Pancreas (tissue), 10 donors: ENCODE results near the gene NAA35. TPM values are rescaled to one million over a fixed set of nuclear protein-coding genes. Genes with fewer than 3 reads are reported as not detected.
A peak's percentile ranks its signal among the peaks of the same experiment; 100 is the strongest.

Source experiments
- ATAC-seq, 4 donors: fragments of 200-7000 bp; cut with Tn5 transposase; one replicate each; pipeline versions ENCODE4 v1.8.0 to v1.9.1; 2020; ENCODE audit warnings: mild to moderate bottlenecking in 4 of 4, moderate library complexity in 4 of 4
- DNase-seq, 6 donors: peaks; one replicate each; pipeline ENCODE4 v3.0.0-alpha.2; 2020
- FAIRE-seq: peaks from 2 replicates; lab custom pipeline; 2012; peaks lifted over from hg19 to GRCh38; lab: Jason Lieb, UNC
- H3K27ac ChIP-seq, 4 donors: fragments of 200-600 bp; sonication (generic); 1 replicate in 3 of 4; 2 replicates in 1 of 4; pipeline versions ENCODE4 v1.5.0 to v1.8.0; 2020
- H3K27me3 ChIP-seq, 4 donors: fragments of 200-600 bp; one replicate each; pipeline ENCODE4 v1.8.0; 2021
- H3K36me3 ChIP-seq, 3 donors: fragments of 200-600 bp; sonication (generic) in 1 of 3; one replicate each; pipeline versions ENCODE4 v1.5.0 to v1.8.0; 2020 to 2021
- H3K4me1 ChIP-seq, 3 donors: fragments of 200-600 bp; one replicate each; pipeline ENCODE4 v1.8.0; 2021
- H3K4me3 ChIP-seq, 4 donors: fragments of 200-600 bp; sonication (generic) in 2 of 4; one replicate each; pipeline versions ENCODE4 v1.5.0 to v1.8.0; 2020 to 2021
- H3K9me3 ChIP-seq, 4 donors: fragments of 200-600 bp; one replicate each; pipeline ENCODE4 v1.8.0; 2021
- WGBS, 2 donors: extraction: QIAGEN DNeasy Blood & Tissue Kit; methylation state at CpG; one replicate each; pipeline ENCODE4 v1.1.7; 2013; 5-methylcytosine and 5-hydroxymethylcytosine counted together
- intact Hi-C, 3 donors: fragments of 100-400 bp; cut with DNase I; formaldehyde crosslinking; loops; one replicate each; pipeline versions ENCODE4 v1.11.1 to v1.14.2; 2022
- polyA plus RNA-seq, 2 donors: library from polyadenylated mRNA; stranded (reverse); fragments of 200-250 nt; gene quantifications; one replicate each; pipeline ENCODE4 v1.2.3, GENCODE V29; 2013
- total RNA-seq, 6 donors: library from RNA; stranded (reverse); fragmentation: NEBNext Ultra II Directional in 4 of 6; extraction: Animal tissue kit (Norgen Biotek cat#: 25700) in 4 of 6; gene quantifications; one replicate each; pipeline versions ENCODE4 v1.2.1 to v1.2.4, GENCODE V29; 2021 to 2023
- TF ChIP-seq, protein P1 (sequence below), 4 donors: fragments of 200-600 bp; sonication (generic) in 3 of 4; IDR thresholded peaks; one replicate each; pipeline versions ENCODE4 v1.5.0 to v1.8.0; 2021; ENCODE audit warnings: antibody characterized with exemption in 4 of 4
- donor health status: healthy with polysubstance abuse.
- donor health status: DM: no; HTN: no; CAD: no; lungs with moderate emphysema.
- donor health status: DM: no; HTN: no; CAD: no.
- donor health status: control.
- donor health status: control.
- donor health status: Bipolar disorder and iron deficiency.
- donor health status: DM: yes; HTN: yes; CAD: no.
- donor health status: DM: no; HTN: no; CAD: no.
- donor health status: DM: no; HTN: no; CAD: no.
- donor health status: DM: yes; HTN: yes; CAD: no.

The NAA35 gene
- total and polyA plus RNA-seq, 8 donors = 4.1 to 13.8 (median 11.0) TPM

DNA sequence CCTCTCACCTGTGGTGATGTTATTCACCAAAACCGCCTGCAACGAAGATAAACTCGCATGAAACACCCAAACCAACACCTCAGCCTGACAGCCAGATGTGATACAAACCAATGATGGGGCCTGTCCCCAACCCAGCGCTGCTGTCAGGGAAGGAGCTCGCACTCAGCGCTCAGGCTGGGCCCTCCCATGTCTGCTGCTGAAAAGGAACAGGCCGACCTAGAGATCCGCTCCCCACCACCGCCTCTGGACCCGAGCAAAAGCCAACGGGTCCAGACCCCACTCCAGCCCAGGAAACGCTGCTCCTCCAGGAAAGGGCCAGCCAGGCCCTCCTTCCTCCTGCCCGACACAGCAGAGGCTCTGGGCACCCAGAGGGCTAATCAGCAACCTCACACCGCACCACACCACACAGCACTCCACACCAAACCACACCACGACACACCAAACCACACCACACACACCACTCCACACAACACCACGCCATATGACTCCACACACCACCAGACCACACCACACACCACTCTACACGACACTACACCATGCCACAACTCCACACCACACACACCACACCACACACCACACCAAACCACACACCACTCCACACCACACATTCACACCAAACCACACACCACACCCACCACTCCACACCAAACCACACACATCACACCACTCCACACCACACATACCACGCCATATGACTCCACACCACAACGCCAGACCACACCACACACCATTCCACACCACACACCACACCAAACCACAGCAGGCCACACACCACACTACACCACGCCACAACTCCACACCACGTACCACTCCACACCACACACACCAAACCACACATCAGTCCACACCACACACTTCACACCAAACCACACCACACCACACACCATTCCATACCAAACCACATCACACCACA, 111.9 kb downstream of the NAA35 start:
- FAIRE-seq (no peak), ATAC-seq (no peak), DNase-seq (no peak)
- Histone ChIP-seq H3K9me3 (no peaks in the 10 kb centered on the region), H3K27ac (no peak overlapping the region), H3K4me3 (no peak overlapping the region), H3K36me3 (no peaks in the 10 kb centered on the region), H3K27me3 (no peaks in the 10 kb centered on the region), H3K4me1 (no peaks in the 10 kb centered on the region)
- intact Hi-C loops = no loop called here
- TF ChIP-seq, protein P1, sequence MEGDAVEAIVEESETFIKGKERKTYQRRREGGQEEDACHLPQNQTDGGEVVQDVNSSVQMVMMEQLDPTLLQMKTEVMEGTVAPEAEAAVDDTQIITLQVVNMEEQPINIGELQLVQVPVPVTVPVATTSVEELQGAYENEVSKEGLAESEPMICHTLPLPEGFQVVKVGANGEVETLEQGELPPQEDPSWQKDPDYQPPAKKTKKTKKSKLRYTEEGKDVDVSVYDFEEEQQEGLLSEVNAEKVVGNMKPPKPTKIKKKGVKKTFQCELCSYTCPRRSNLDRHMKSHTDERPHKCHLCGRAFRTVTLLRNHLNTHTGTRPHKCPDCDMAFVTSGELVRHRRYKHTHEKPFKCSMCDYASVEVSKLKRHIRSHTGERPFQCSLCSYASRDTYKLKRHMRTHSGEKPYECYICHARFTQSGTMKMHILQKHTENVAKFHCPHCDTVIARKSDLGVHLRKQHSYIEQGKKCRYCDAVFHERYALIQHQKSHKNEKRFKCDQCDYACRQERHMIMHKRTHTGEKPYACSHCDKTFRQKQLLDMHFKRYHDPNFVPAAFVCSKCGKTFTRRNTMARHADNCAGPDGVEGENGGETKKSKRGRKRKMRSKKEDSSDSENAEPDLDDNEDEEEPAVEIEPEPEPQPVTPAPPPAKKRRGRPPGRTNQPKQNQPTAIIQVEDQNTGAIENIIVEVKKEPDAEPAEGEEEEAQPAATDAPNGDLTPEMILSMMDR (IDR thresholded peaks at IDR 0.05) = no peak
- WGBS, 2 donors = 91% methylated on average over 21 of the region's 21 CpGs

GRCh38 chr9:86054695-86055094, 113.7 kb downstream of the NAA35 start:
- no peaks in the 10 kb centered on the region for H3K27me3 ChIP-seq
- FAIRE-seq (no peak), ATAC-seq (no peak), DNase-seq (no peak)
- intact Hi-C loops = no loop called here
- H3K36me3 ChIP-seq = no peaks in the 10 kb centered on the region
- H3K4me1 ChIP-seq = no peaks in the 10 kb centered on the region
- TF ChIP-seq, protein P1 (IDR thresholded peaks at IDR 0.05) = no peak
- no peak overlapping the region for H3K4me3 ChIP-seq
- WGBS, 2 donors = 72 to 81% methylated on average over 3 of the region's 3 CpGs
- no peaks in the 10 kb centered on the region for H3K9me3 ChIP-seq
- H3K27ac ChIP-seq = no peak overlapping the region

- 92 to 94% methylated on average over 13 of the region's 13 CpGs for WGBS, 2 donors
- Histone ChIP-seq H3K36me3 (no peaks in the 10 kb centered on the region), H3K27ac (no peak overlapping the region), H3K4me1 (no peaks in the 10 kb centered on the region), H3K4me3 (no peak overlapping the region), H3K9me3 (no peaks in the 10 kb centered on the region), H3K27me3 (no peaks in the 10 kb centered on the region)
- no peak for FAIRE-seq
- TF ChIP-seq, protein P1 (IDR thresholded peaks at IDR 0.05) = no peak
- intact Hi-C loops = no loop called here
- no peak for ATAC-seq
- DNase-seq = no peak
These were observed 116.5 kb downstream of the NAA35 start for GRCh38 chr9:86057491-86057890.

GRCh38 chr9:86061972-86062739, 121.2 kb downstream of the NAA35 start:
- H3K4me3 ChIP-seq = no peak overlapping the region

More at GRCh38 chr9:86061972-86062739, 121.2 kb downstream of the NAA35 start:
- Histone ChIP-seq H3K27ac (peak overlapping the region in 1 of 4 donors; percentile 59), H3K9me3 (no peaks in the 10 kb centered on the region), H3K27me3 (no peaks in the 10 kb centered on the region), H3K4me1 (no peaks in the 10 kb centered on the region), H3K36me3 (no peaks in the 10 kb centered on the region)
- TF ChIP-seq, protein P1 (IDR thresholded peaks at IDR 0.05) = no peak
- ATAC-seq (no peak), DNase-seq (no peak), FAIRE-seq (no peak)
- WGBS, 2 donors = 81 to 84% methylated on average over 11 of the region's 11 CpGs
- intact Hi-C loops = no loop called here
